Measurements from ENCODE around the gene MNX1.

MNX1 gene

GRCh38 chr7:157032644-157033482 lies 22.4 kb upstream of the MNX1 start:
- DNase-seq = no peak

GRCh38 chr7:157032128-157032527 lies 21.7 kb upstream of the MNX1 start:
- no peak for DNase-seq

- no peak for DNase-seq
Measured at GRCh38 chr7:157028199-157028903, 17.9 kb upstream of the MNX1 start.

- no peak for DNase-seq
Measured at GRCh38 chr7:157027568-157028198, 17.2 kb upstream of the MNX1 start.

DNA sequence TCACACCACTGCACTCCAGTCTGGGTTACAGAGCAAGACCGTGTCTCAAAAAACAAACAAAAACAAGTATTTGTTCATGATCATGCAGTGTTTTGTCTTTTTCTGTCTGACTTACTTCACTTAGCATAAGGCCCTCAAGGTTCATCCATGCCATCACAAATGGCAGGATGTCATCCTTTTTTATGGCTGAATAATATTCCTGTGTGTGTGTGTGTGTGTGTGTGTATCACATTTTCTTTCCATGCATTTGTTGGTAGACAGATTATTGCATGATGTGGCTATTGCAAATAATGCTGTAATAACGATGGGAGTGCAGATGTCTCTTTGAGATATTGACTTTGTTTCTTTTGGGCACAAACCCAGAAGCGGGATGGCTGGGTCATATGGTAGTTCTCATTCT lies 14.3 kb upstream of the MNX1 start:
- DNase-seq = no peak

DNA sequence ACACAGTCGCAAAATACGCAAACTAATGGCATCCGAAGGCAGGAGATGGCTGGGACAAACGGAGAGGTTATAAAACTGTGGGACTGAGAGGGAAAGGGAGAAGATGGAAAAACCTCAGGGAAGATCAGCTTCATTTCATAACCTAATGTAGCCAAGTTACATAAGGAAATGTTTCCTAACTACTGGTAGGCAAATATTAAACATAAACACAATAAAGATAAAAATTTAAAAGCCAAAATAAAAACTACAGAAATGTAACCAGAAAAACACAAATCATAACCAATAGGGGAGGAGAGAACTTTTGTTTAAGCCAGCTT lies 13.1 kb upstream of the MNX1 start:
- DNase-seq = no peak

- DNase-seq = no peak
Measured at GRCh38 chr7:157022681-157023588, 12.5 kb upstream of the MNX1 start.

GRCh38 chr7:157021871-157022680 lies 11.6 kb upstream of the MNX1 start:
- no peak for DNase-seq

DNA sequence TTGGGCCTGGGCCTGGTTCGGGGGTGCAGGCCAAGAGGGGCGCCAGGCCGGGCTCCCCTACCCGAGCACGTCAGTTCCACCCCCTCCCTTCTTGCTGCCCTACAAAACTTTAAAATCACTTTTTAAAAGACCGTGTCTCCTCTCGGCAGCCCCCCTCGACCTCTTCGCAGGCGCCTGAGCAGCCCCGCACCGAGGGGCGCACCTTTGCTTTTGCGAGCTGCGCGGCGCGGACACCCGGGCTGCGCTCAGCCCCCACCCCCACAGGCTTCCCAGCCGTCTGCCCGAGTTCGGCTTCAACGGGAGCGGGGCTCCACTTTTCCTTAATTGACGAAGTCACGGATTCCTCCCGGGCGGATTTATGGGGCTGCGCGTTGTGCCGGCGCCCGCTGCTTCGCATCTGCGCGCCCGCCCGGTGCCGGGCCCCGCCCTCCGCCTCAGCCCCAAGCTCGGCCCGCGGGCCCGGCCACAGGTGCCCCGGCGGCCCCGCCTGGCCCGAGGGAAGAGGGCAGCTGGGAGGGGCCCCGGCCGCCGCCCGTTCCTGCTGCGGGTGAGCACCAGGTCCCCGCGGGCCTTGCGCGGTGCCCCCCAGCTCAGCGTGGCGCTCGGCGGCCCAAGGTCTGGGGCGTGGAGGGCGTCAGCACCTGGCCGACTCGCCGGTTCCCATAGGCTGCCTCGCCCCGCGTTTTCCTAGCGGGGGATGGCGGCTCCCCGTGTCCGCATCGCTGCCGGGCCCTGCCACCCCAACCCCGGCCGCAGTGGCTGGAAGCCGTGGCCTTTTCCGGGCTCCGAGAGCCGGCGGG lies 10.8 kb upstream of the MNX1 start:
- no peak for DNase-seq

GRCh38 chr7:157020514-157021070 lies 10.1 kb upstream of the MNX1 start:
- no peak for DNase-seq

- DNase-seq = no peak
Measured at GRCh38 chr7:157019718-157020451, 9.4 kb upstream of the MNX1 start.

DNA sequence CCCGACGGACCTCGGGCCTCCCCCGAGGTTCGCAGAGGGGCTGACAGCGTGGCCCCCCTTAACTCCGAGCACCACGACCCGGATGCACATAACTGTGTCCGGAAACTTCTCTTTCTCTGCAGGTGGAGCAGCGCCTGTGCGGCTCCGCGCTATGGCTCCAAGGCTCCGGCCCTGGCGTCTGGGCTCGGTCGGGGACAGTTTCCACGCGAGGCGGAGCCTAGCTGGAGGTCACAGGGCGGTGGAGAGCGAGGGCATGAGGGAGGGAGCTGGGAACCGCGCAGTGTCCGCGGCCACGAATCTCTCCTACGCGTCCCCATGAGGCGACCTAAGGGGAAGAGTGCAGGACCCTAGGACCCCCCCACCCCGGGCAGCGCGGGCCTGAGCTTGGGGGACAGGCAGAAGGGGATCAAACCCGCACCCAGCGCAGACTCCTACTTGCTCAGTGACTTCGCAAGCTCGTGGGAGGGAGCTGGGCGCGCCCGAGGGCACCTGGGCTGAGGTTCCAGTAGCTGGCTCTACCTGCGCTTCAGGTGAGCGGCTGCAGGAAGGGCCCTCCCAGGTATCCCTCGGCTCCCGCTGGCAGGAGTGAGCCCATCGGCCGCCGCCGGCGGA lies 8.6 kb upstream of the MNX1 start:
- no peak for DNase-seq

DNA sequence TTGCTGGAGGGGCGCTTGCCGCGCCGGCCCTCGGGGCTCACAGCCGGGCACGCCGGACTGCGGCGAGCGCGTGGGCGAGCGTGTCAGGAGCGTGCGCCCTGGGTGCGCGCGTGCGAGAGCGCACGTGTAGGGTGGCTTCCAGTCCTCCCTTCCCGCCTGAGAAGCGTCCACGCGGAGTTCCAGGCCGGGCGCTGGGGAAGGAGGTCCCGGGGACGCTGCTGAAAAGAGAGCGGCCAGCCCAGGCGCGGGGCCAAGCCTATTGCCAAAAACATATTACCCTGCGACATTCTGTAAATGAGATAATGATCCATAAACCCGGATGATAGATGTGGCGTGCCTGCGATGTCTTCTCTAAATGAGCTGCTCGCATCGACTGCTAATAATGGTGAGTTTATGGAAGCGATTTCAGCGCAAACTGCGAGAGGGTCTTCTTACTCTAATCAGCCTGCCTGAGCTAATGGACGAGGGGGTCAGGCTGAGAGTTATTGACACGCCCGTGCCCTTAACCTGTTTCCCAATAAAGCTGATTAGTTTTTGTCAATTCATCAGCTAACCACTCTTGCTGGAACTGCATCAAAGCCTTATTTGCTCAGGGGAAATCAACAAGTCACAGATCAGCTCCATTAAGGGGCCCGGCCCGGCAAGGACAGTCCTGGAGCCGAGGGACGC lies 8.0 kb upstream of the MNX1 start:
- no peak for DNase-seq

DNA sequence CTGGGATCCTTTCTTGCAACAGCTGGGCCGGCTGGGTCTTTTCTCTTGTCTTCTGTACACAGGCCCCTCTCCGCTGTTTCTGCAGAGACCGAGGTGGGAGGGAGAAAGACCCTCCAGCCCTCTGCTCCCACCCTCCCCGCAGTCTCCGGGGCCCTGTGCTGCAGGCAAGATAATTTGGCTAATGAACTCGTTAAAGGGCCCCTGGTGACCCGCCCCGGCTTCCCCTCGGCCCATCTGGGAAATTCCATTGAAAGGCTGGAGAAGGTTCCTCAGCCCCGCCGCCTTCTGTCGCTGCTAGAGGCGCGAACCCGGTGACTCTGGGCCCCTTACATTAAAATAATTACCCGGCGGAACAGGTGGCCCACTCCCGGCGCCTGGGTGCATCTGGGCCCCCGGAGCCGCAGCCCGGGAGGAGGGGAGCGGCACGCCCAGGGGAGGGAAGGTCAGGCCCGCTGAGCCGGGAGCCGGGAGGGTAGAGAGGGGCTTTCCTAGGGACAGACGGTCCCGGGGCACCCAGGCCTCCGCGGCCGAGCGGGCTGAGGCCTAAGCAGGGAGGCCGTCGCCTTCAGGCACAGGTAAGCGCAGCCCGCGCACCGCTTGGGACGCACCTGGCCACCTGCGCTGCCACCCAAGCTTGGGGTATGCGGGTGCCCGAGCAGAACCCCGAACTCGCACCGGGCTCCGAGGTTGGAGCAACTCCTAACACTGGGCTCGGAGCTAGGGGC lies 7.3 kb upstream of the MNX1 start:
- DNase-seq = no peak

- no peak for DNase-seq
Measured at GRCh38 chr7:157017149-157017548, 6.7 kb upstream of the MNX1 start.

DNA sequence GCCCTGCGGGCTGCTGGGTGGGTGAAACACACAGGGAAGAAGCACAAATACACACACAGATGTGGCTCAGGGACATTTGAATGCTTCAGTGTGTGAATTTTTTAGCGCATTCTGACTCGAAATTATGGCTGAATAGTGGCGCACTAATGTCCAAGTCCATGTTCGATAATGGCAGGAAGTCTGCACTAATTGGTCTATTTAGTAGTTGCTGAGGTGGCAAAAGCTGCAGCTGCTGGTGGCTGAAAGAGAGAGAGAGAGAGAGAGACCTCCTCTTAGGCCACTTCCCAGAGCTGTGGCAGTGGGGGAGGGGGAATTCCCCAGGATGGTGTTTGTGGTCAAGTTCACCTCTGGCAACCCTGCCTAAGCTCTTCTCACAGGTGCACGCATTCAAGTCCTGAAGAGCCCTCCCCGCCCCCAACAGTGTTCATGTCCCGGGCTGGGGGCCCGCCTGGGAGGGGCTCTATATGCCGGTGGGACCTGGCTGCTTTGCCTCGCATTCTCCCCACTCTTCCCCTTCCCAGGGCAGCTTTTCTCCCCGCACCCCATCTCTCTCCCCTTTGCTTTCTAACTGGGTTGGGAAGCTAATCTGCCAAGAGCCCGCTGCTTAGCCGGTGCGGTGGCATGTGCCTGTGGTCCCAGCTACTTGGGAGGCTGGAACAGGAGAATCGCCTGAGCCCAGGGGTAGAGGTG lies 6.0 kb upstream of the MNX1 start:
- DNase-seq = no peak

DNA sequence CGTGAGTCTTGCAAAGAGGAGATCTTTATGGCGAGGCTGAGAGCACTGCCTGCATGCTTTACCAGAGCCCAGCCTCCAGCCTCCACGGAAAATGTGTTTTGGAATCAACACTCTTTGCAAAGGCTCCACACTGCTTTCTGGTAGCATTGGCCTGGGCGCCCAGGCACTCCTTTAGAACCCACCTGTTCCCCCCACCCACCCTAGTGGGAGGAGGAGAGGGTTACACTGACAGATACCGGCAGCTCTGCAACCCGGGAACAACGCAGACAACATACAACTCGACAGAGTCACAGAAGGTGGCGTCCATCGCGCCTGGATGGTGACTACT lies 5.5 kb upstream of the MNX1 start:
- no peak for DNase-seq
